Lower leg skin (tissue), 3 donors: ENCODE results near the gene VWA1.
"Not testable (repeated sequence)": the region's sequence is repeated elsewhere in the genome, so short reads cannot be mapped to it uniquely, and the experiment has no call there.

Source experiments
- CTCF ChIP-seq, 3 donors: fragments of 450-650 bp; IDR thresholded peaks; one replicate each; pipeline ENCODE4 v1.5.1; 2016; ENCODE audit warnings: antibody characterized with exemption in 3 of 3, mild to moderate bottlenecking in 3 of 3, moderate library complexity in 2 of 3
- POLR2A ChIP-seq, 2 donors: fragments of 450-650 bp; IDR thresholded peaks; one replicate each; pipeline ENCODE4 v1.6.1; 2016 to 2017; ENCODE audit warnings: antibody characterized with exemption in 2 of 2, mild to moderate bottlenecking in 1 of 2, moderate library complexity in 1 of 2

- not testable (repeated sequence) for TF ChIP-seq CTCF, POLR2A (IDR thresholded peaks at IDR 0.05)
Observed at GRCh38 chr1:1459156-1459555, 23.7 kb downstream of the VWA1 start.
